Suppressor macrophage treated with lipopolysaccharide for 1 hour (primary cell): Measurements from ENCODE around the gene SPOCK1.

Source experiments
- DNase-seq, 3 donors: peaks; one replicate each; pipeline ENCODE4 v3.0.0-alpha.2; 2020 to 2022

The SPOCK1 gene

GRCh38 chr5:137186759-137187461 lies 312.2 kb downstream of the SPOCK1 start:
- no peak for DNase-seq

DNA sequence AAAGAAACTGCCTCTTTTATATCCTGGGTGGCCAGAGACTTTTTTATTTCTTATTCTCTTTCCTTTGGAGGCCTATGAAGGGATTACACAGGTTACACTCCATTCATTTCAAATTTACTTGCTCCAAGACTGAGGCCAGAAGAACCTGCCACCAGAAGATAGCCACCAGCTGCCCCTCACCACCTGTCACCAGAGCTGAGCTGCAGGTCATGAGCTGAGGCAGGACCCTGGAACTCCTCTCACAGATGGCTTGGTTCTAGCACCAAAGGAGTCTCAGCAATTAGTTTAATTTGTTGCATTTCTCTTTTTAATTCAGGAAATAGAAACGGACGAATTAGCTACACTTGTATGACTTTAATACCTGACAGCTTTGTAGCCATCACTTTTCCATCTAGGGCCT lies 313.9 kb downstream of the SPOCK1 start:
- DNase-seq, result no peak

DNA sequence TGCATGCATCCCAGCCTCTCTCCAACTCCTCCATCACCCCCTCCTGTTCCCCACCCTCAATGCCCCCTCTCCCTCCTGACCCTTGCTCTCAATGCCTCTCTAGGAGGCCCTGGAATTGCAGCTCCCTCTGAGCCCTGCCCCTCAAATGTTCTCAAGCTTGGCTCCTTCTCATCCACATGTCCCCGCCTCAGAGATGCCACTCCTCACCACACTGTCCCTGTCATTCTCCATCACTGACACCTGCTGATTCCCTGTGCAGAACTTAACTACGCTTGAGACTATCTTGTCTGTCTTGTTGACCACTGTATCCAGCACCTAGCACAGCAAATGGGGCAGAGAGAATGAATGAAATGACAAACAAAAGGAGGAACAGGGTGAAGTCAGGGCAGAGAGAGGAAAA lies 314.4 kb downstream of the SPOCK1 start:
- DNase-seq, result no peak

DNA sequence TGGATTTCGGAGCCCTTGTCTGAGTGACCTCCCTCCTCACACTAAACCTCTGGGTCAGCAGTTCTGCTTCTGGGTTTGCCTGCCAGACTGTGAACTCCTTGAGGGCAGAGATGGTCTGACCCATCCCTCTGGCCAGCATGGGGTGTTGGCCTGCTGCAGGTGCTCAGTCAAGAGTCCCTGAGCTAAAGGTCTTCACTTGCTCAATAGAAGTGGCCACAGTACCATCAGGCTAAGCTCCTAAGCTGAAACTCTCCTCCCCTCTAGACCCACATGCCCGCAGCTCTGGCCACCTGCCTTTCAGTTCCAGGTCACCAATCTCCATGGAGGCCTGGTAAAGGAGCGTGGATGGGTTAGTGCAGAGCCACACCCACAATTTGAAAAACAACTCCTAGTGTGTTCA lies 316.6 kb downstream of the SPOCK1 start:
- no peak for DNase-seq

DNA sequence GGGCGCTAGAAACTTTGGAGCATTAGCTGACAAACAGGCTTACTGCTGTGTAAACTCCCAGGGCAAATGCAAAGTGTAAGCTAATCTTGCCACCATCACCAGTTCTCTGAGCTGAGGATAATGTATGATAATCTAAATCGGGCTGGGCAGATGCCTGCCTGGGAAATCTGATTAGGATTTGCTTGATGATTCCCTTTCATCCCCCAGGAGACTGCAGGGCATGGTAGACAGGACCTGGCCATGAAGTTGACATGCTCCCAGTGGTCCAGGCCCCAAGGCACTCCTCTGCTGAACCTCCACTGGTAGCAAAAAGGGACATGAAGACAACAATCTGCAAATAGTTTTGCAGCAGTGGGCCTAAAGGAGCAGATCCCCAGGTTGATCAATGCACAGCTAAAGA lies 317.5 kb downstream of the SPOCK1 start:
- no peak for DNase-seq

DNA sequence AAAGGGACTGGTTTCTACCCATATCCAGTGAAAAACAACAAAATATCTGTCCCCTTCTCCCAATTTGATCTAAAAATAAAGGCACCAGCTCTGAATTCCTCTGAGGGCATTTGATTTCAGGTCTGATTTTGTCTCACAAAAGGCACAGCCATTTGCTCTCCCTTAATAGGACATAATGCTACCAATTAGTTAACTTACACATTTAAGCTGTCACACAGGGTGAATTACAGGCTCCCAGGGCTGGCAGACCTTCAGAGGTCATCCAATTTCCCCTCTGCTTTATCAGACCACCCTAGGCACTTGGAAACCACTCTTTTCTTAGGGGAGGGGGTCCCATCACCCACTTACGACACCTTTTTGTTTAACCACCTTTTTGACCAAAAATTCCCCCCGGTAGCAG lies 319.9 kb downstream of the SPOCK1 start:
- DNase-seq, result no peak

GRCh38 chr5:137176609-137177008 lies 322.5 kb downstream of the SPOCK1 start:
- no peak for DNase-seq

DNA sequence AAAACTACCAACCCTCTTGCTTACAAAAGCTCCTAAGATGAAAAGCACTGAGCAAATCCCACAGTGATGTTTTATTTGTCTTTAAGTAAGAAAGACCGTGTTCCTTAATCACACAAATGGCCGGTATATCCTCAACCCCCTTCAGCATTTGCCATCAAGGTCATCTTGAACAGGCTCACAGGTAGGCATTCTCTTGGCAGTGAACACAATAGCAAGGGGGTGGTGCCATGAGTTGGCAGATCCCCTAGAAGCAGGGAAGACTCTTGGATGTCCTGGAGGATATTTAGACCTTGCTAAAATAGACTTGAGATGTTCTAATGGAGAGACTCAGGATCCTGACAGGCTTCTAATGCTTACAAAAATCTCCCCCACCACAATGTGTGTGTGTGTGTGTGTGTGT lies 323.0 kb downstream of the SPOCK1 start:
- DNase-seq, result no peak

DNA sequence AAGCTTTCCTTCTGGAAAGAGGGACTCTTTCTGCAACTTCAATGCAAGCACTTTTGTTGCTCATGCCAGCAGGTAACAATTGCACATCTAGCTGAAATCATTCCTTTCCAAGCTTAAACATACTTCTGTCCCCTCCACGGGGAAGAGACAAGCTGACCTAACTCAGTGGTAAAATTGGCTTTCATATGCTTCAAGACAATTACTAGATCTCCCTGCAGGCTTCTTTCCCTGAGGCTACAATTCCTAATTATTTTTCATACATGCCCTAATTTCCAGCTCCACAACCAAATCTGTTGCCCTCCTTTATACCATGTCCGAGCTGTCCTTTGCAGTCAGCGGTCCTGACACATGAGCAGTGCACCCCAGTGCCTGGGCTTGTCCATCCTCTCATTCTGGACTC lies 324.9 kb downstream of the SPOCK1 start:
- DNase-seq, result no peak

- no peak for DNase-seq
These were observed 326.9 kb downstream of the SPOCK1 start for GRCh38 chr5:137172258-137172657.

GRCh38 chr5:137167187-137167586 lies 331.9 kb downstream of the SPOCK1 start:
- no peak for DNase-seq

GRCh38 chr5:137164961-137165360 lies 334.2 kb downstream of the SPOCK1 start:
- no peak for DNase-seq

GRCh38 chr5:137164536-137164935 lies 334.6 kb downstream of the SPOCK1 start:
- DNase-seq, result no peak

DNA sequence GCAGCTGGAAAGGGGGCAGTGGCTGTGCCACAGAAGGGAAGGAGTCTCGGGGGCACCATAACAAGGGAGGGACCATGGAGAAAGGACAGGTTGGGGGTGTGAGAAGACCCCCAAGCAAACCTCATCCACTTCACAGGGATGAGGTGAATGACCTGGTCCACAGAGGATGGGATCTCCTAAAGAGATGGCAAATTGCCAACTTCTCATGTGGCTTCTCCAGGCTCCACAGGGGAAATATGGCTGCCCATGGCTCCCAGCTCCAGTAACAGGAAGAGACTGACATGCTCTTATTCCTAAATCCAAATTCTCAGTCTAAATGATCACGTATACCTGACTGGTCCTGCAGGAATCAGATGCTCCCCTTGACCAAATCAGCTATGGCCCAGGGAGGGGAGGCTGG lies 340.4 kb downstream of the SPOCK1 start:
- DNase-seq, result no peak

GRCh38 chr5:137156180-137156579 lies 342.9 kb downstream of the SPOCK1 start:
- no peak for DNase-seq

DNA sequence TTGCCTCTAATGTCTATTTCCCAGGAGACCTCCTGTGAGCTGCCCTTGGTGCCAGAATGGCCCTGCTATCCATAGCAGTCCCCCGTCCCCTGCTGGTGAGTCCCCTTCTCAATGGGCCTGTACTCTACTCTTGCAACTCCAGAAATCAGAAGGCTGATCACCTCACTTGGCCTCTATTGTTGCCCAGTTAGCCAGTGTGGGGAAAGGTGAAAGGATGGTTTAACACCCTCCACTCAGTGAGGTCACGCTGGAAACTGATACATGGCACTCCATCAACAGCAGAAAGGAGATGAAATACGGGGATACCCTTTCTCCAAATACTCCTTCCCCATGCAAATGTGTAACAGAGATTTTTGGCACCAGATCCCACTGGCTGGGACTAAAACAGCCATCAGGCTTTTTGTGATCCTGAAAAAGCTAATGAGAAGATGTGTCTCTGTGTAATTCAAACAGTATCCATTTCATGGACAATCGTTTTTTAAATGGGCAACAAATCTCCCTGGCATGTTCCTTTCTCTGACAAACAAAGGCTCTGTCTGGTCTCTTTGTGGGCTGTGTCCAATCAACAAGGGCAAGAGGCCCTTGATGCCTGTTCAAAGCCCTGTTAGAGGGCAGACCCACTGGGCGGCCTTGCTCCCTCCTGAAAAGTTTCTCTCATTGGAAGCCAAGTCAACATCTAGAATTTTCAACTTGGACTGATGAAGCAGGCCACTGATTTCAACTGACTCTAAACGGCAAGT lies 343.7 kb downstream of the SPOCK1 start:
- no peak for DNase-seq

DNA sequence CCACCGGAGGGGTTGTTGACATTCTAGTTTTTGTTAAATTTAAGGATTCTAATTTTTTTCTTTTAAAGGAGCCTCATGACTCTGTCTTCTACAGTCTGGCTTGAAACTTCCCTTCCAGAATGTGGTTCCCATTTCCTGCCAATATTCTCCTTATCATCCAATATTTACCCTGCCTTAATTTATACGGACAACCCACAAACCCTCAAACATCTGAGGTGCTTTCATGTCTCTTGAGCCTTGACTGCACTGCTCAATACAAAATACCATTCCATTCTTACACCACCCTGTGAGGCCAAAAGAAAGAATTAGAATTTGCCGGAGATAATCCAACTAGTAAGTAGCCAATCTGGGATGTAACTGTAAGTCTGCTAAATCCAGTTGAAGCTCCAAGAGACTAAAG lies 346.5 kb downstream of the SPOCK1 start:
- no peak for DNase-seq

GRCh38 chr5:137148655-137149054 lies 350.5 kb downstream of the SPOCK1 start:
- DNase-seq, result no peak

DNA sequence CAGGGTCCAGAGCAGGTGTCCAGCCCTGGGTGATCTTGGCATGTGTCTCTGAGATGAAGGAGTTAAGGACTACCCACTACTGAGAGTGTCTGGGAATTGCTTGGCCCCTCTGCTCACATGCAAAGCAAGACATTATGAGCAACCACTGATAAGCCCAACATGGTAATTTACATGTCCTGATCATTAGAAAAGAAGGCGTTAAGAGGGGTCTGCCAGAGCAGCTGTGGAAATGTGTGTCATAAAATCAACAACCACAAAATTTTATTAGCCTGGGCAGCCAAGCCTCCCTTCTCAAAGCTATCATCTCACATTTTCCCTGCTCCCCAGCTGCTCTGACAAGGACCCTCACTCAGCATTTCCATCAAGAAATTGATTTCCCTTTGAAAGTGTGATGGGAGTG lies 351.0 kb downstream of the SPOCK1 start:
- DNase-seq, result no peak

DNA sequence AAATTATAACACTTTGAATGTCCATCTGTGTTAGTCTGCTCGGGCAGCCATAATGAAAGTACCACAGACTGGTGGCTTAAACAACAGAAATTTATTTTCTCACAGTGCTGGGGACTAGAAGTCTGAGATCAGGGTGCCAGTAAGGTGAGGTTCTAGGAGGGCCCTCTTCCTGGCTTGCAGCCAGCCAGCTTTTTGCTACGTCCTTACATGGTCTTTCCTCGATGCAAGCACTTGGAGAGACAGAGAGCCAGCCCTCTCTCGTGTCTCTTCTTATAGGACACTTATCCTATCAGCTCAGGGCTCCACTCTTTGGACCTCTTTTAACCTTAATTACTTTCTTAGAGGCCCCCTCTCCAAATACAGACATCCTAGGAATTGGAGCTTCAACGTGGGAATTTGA lies 351.8 kb downstream of the SPOCK1 start:
- no peak for DNase-seq

GRCh38 chr5:137146402-137146890 lies 352.7 kb downstream of the SPOCK1 start:
- DNase-seq, result no peak

GRCh38 chr5:137145721-137146120 lies 353.4 kb downstream of the SPOCK1 start:
- DNase-seq, result no peak

GRCh38 chr5:137144656-137145055 lies 354.5 kb downstream of the SPOCK1 start:
- DNase-seq, result no peak

GRCh38 chr5:137142764-137143605 lies 356.1 kb downstream of the SPOCK1 start:
- DNase-seq, result no peak
